Effector memory CD4-positive, alpha-beta T cell (primary cell): ENCODE data around the gene YPEL2.

Experiments
- DNase-seq, 3 donors: peaks; one replicate each; pipeline ENCODE4 v3.0.0-alpha.2; 2020
- H3K27ac ChIP-seq: 2 replicates; pipeline ENCODE4 v1.7.0; 2013; ENCODE audit warnings: mild to moderate bottlenecking, low read length, moderate library complexity; ENCODE audit not compliant: insufficient read depth, poor library complexity, severe bottlenecking
- H3K27me3 ChIP-seq: replicated peaks from 2 replicates; pipeline ENCODE4 v1.7.0; 2013; ENCODE audit warnings: mild to moderate bottlenecking, low read length; ENCODE audit not compliant: insufficient read depth, control insufficient read depth, poor library complexity, severe bottlenecking
- H3K36me3 ChIP-seq: 2 replicates; pipeline ENCODE4 v1.7.0; 2013; ENCODE audit warnings: mild to moderate bottlenecking, low read length, moderate library complexity; ENCODE audit not compliant: control insufficient read depth, insufficient read depth
- H3K4me1 ChIP-seq: 2 replicates; pipeline ENCODE4 v1.7.0; 2013; ENCODE audit warnings: low read length, mild to moderate bottlenecking; ENCODE audit not compliant: control insufficient read depth, insufficient read depth, poor library complexity, severe bottlenecking
- H3K4me3 ChIP-seq: 2 replicates; pipeline ENCODE4 v1.7.0; 2013; ENCODE audit warnings: low read length, low read depth, mild to moderate bottlenecking; ENCODE audit not compliant: insufficient read depth, poor library complexity, severe bottlenecking
- H3K9me3 ChIP-seq: 2 replicates; pipeline ENCODE4 v1.7.0; 2013; ENCODE audit warnings: mild to moderate bottlenecking, low read length, moderate library complexity; ENCODE audit not compliant: control insufficient read depth

Gene YPEL2

GRCh38 chr17:59329176-59330052 lies 2.0 kb upstream of the YPEL2 start:
- DNase-seq, result peak; percentile 13 to 37 (median 25)
- Histone ChIP-seq H3K9me3 (no peaks in the 10 kb centered on the region), H3K36me3 (no peaks in the 10 kb centered on the region), H3K4me3 (no peak overlapping the region), H3K27me3 (no peaks in the 10 kb centered on the region), H3K27ac (peak overlapping the region; percentile 61), H3K4me1 (peaks cover 39% of the 10 kb centered on the region)

GRCh38 chr17:59330053-59330942 lies 1.2 kb upstream of the YPEL2 start:
- no peak overlapping the region for H3K4me3 ChIP-seq
- no peaks in the 10 kb centered on the region for H3K27me3 ChIP-seq
- H3K36me3 ChIP-seq, result no peaks in the 10 kb centered on the region
- no peak for DNase-seq
- no peaks in the 10 kb centered on the region for H3K9me3 ChIP-seq
- peak overlapping the region; percentile 61 for H3K27ac ChIP-seq
- H3K4me1 ChIP-seq, result peaks cover 39% of the 10 kb centered on the region

DNA sequence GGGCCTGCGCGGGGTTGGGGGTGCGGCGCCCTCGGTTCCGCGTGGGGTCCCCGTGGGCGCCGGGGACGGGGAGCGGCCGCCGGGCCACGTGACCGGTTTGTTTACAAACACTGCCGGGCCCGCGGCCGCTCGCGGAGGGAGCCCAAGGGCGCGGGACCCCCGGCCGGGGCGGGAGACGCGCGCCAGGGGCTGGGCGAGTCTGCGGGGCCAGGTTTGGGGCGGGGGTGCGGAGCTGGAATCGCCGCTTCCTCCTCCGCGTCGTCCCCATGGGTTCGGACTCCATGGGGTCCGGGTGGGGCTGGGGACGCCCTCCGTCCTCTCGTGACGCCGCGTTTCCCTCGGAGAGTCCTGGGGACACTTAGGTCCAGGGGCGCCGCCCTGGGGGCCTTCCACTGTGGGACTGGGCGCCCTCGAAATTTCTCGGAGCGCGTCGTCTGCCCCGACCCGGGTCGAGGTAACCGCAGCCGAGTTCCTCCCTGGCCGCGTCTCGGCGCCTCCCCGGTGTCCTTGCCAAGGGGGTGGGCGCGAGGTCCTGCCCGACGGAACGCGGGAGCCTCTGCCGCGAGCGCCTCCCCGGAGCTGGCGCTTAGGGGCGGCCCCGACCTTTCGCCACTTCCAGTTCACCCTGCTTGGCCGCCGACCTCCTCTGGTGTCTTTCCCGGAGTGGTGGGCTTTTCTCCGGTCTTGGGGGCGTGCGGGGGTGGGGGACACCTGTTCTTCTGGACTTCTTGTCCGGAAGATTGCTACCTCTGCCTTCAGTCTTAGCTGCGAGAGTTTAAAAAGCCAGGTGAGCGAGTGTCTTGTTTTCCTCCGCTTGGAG lies 684 bp downstream of the YPEL2 start:
- DNase-seq, result no peak

GRCh38 chr17:59332749-59333377 lies 1.4 kb downstream of the YPEL2 start:
- peaks cover 39% of the 10 kb centered on the region for H3K4me1 ChIP-seq
- H3K27me3 ChIP-seq, result no peaks in the 10 kb centered on the region
- peak overlapping the region; percentile 84 for H3K4me3 ChIP-seq
- H3K9me3 ChIP-seq, result no peaks in the 10 kb centered on the region
- DNase-seq, result no peak
- no peaks in the 10 kb centered on the region for H3K36me3 ChIP-seq
- H3K27ac ChIP-seq, result peak overlapping the region; percentile 68

More for the DNA sequence above, 684 bp downstream of the YPEL2 start:
- no peaks in the 10 kb centered on the region for H3K36me3 ChIP-seq
- peak overlapping the region; percentile 68 for H3K27ac ChIP-seq
- no peaks in the 10 kb centered on the region for H3K27me3 ChIP-seq
- peak overlapping the region; percentile 84 for H3K4me3 ChIP-seq
- H3K9me3 ChIP-seq, result no peaks in the 10 kb centered on the region
- H3K4me1 ChIP-seq, result peaks cover 39% of the 10 kb centered on the region

- no peak for DNase-seq
- Histone ChIP-seq H3K4me1 (peaks cover 31% of the 10 kb centered on the region), H3K27ac (no peak overlapping the region), H3K36me3 (no peaks in the 10 kb centered on the region), H3K27me3 (no peaks in the 10 kb centered on the region), H3K9me3 (no peaks in the 10 kb centered on the region), H3K4me3 (no peak overlapping the region)
Measured at GRCh38 chr17:59333836-59334235, 2.4 kb downstream of the YPEL2 start.

DNA sequence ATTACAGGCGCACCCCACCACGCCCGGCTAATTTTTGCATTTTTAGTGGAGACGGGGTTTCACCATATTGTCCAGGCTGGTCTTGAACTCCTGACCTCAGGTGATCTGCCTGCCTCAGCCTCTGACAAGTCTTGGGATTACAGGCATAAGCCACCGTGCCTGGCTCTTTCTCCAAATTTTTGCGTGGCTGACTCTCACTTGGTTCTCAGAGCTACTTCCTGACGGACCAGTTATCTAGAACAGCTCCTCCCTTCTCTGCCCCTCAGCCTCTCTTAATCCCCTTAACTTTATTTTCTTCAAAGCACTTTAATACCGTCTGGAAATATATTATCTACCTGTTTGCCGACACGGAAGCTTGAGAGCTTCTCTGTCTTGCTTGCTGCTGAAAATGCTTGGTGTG lies 4.2 kb downstream of the YPEL2 start:
- Histone ChIP-seq H3K36me3 (no peaks in the 10 kb centered on the region), H3K9me3 (no peaks in the 10 kb centered on the region), H3K4me1 (peaks cover 18% of the 10 kb centered on the region), H3K27ac (no peak overlapping the region), H3K4me3 (no peak overlapping the region), H3K27me3 (no peaks in the 10 kb centered on the region)
- DNase-seq, result no peak

- Histone ChIP-seq H3K4me1 (peaks cover 17% of the 10 kb centered on the region), H3K9me3 (no peaks in the 10 kb centered on the region)
Measured at GRCh38 chr17:59337741-59338299, 6.4 kb downstream of the YPEL2 start.

GRCh38 chr17:59338498-59338897 lies 7.0 kb downstream of the YPEL2 start:
- H3K4me1 ChIP-seq, result peaks cover 11% of the 10 kb centered on the region
- no peak overlapping the region for H3K4me3 ChIP-seq
- H3K9me3 ChIP-seq, result no peaks in the 10 kb centered on the region

More at GRCh38 chr17:59337741-59338299, 6.4 kb downstream of the YPEL2 start:
- Histone ChIP-seq H3K36me3 (no peaks in the 10 kb centered on the region), H3K27ac (no peak overlapping the region), H3K4me3 (no peak overlapping the region), H3K27me3 (no peaks in the 10 kb centered on the region)
- DNase-seq, result no peak

DNA sequence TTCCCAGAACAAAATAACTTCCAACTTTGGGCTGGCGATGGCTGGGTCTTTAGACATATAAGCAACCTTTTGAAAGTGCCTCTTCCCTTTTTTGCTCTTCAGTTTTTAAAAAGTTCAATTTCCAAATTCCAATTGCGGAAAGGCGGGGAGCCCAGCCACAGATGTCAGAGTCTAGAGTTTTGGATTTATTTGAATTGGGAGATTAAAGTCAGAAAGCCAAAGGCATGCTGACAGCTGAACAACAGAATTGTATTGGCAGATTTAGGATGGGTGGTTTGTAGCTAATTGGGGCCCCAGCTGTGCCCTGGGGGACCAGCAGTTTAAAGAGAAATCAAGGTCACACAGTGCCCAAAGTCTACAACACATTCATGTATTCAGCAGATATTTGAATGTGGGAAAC lies 10.5 kb downstream of the YPEL2 start:
- Histone ChIP-seq H3K27me3 (no peaks in the 10 kb centered on the region), H3K4me3 (no peak overlapping the region), H3K36me3 (no peaks in the 10 kb centered on the region), H3K27ac (no peak overlapping the region), H3K9me3 (no peaks in the 10 kb centered on the region), H3K4me1 (peaks cover 5% of the 10 kb centered on the region)
- DNase-seq, result no peak

More at GRCh38 chr17:59338498-59338897, 7.0 kb downstream of the YPEL2 start:
- DNase-seq, result no peak
- no peak overlapping the region for H3K27ac ChIP-seq
- H3K27me3 ChIP-seq, result no peaks in the 10 kb centered on the region
- H3K36me3 ChIP-seq, result no peaks in the 10 kb centered on the region
